ENCODE measurements around the gene NXF2B. TPM values are rescaled to one million over a fixed set of nuclear protein-coding genes. Genes with fewer than 3 reads are reported as not detected.
"Not testable (repeated sequence)": the region's sequence is repeated elsewhere in the genome, so short reads cannot be mapped to it uniquely, and the experiment has no call there.

NXF2B gene, protein sequence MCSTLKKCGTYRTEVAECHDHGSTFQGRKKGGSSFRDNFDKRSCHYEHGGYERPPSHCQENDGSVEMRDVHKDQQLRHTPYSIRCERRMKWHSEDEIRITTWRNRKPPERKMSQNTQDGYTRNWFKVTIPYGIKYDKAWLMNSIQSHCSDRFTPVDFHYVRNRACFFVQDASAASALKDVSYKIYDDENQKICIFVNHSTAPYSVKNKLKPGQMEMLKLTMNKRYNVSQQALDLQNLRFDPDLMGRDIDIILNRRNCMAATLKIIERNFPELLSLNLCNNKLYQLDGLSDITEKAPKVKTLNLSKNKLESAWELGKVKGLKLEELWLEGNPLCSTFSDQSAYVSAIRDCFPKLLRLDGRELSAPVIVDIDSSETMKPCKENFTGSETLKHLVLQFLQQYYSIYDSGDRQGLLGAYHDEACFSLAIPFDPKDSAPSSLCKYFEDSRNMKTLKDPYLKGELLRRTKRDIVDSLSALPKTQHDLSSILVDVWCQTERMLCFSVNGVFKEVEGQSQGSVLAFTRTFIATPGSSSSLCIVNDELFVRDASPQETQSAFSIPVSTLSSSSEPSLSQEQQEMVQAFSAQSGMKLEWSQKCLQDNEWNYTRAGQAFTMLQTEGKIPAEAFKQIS
- not detected in 2 replicates for total RNA-seq

DNA sequence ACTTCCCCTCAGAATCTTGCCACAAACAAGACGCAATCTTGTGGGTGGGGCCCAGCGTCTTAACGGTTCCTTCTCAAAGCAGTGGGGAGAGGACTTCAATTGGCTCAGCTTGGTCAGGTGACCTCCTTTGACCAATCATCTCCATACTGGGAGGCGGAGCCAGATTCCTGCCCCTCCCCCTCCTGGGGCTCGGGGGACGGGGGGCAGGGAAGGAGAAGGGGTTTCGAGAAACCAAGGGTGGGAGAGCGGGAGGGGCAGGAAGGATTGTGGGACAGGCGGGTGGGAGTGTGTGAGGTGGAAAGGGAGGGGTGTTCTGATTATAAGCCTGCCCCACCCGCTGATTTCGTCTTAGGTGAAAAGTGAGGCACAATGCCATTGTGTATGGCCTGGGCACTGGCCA, at the start of gene NXF2B:
NXF2B (minus strand) TSS at position 101 of the 400 bp plus-strand sequence. CDS start 59,972 bp downstream, outside the sequence.
- H3K4me3 ChIP-seq (ENCODE audit: low read depth, low read length); DNase-seq (ENCODE audit: low read depth): not testable (repeated sequence)

DNA sequence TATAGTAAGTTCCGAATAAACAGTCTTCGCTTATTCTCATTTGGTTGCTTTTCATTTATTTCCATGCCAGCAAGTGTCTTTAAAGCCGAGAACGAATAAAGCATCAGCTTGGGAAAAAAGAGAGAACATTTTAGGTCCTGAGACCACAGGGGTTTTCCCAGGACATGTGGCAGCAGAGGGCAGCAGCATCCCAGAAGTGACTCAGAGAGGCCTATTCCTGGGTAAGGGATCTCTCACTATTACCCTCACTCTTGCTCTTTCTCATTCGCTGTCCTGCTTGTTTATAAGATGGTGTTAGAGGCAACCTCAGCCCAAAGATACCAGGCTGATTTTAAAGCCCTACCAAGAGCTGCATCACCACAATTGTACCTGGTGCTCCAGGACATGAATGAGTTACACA, 39.0 kb upstream of the NXF2B start:
- H3K4me3 ChIP-seq (ENCODE audit: low read depth, low read length); DNase-seq (ENCODE audit: low read depth): not testable (repeated sequence)

DNA sequence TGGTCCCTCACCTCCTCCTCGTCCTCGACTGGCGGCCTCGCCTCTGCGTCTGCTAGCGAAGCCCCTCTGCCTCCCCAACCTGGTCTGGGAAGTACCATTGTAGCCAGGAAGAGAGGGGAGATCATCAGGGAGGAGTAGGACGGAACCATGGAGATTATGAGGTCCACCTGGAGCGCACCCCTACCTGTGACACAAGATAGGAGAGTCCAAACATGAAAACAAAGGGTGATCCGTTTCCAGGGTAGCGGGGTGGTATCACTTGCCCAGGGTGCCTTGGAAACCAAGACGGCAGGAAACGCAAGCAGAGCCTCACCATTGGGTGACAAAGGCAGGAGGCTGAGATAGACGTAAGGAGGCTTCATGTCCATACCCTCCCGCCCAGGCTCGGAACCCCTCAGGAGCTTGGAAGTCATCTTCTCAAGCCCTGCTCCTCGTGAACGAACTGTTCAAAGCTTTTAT, 32.0 kb upstream of the NXF2B start, which contains the start of gene TCP11X2:
TCP11X2 (minus strand) TSS at position 51 of the 459 bp plus-strand sequence.
- not testable (repeated sequence) for DNase-seq (ENCODE audit: low read depth); H3K4me3 ChIP-seq (ENCODE audit: low read depth, low read length)

DNA sequence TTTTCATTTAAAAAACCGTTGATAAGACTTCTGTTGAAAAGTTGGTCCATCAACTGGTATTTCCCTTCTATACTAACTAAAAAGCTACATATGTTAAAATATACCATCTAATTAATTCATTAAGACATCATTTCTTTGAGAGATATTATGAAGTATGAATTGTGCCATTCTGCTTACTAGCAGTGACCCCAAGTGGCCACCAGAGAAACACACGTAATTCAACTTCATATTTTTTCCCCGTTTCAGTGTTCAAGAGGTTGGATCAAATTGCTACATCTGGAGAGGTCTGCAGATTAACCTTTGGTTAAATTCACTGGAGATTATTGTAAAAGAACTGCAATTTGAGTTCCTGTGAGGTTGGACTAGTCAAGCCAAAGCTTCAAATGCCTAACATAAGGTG, 30.4 kb upstream of the NXF2B start:
- not testable (repeated sequence) for H3K4me3 ChIP-seq (ENCODE audit: low read depth, low read length); DNase-seq (ENCODE audit: low read depth)

DNA sequence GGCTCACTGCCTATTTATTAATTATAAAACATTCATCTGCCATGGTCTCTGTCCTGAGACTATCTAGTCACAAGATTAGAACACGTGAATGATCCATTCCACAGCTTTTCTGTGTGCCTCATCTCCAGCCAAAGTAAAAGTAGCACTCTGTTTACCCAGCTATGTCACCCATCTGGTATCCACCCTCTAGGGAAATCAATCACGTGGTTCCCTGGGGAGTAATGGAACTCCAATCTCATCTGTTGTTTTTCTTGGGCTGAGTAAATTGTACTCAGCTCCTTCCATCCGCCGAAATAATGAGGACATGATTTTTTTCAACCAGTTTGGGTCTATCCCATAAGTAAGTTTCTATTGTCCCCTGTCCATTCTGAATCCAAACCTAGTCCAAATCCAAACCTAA, 18.8 kb upstream of the NXF2B start:
- DNase-seq (ENCODE audit: low read depth); H3K4me3 ChIP-seq (ENCODE audit: low read depth, low read length): not testable (repeated sequence)

DNA sequence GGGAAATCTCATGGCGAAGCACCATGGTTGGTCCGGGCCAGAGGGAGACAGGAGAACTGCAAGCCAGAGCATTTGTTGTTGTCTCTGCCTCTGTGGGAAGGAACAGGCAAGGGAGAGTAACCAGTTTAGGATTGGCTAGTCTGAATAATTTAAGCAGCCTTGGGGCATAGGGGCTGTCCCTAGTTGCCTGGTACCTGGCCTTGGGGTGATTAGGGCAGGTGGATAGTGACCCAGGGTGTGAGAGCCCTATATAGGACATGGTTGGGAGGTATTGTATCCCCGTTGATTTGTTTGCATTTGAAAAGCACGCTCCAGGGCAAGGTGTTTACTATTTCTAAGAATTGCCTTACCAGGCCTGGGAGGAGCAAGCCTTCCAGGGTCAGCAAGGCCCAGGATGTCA, 25.3 kb downstream of the NXF2B start:
- DNase-seq (ENCODE audit: low read depth), result not testable (repeated sequence)

DNA sequence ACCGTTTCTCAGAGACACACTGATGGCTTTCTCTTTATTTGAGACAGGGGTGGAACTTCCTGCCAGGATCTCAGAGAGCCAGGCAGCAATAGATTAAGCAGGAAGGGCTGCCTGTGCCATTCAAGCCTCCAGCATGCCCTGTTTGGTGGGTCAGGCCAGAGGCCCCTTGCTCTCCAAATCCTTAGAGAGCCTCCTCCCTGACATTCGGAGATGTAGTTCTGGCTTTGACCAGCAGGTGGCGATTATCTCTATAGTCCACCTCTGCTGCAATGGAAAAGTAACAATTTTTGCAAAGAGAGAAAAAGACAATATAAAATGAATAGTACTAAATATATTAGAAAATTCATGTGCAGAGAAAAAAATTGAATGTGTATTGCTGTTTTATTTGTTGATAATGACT, 93.9 kb downstream of the NXF2B start:
- peak; percentile 39 for DNase-seq (ENCODE audit: low read depth)
- TF ChIP-seq, protein P1, sequence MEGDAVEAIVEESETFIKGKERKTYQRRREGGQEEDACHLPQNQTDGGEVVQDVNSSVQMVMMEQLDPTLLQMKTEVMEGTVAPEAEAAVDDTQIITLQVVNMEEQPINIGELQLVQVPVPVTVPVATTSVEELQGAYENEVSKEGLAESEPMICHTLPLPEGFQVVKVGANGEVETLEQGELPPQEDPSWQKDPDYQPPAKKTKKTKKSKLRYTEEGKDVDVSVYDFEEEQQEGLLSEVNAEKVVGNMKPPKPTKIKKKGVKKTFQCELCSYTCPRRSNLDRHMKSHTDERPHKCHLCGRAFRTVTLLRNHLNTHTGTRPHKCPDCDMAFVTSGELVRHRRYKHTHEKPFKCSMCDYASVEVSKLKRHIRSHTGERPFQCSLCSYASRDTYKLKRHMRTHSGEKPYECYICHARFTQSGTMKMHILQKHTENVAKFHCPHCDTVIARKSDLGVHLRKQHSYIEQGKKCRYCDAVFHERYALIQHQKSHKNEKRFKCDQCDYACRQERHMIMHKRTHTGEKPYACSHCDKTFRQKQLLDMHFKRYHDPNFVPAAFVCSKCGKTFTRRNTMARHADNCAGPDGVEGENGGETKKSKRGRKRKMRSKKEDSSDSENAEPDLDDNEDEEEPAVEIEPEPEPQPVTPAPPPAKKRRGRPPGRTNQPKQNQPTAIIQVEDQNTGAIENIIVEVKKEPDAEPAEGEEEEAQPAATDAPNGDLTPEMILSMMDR (IDR thresholded peaks at IDR 0.05; ENCODE audit: insufficient read depth, low read depth, low read length), result peak; percentile 73

More for the DNA sequence above, 25.3 kb downstream of the NXF2B start:
- not testable (repeated sequence) for H3K4me3 ChIP-seq (ENCODE audit: low read depth, low read length)

DNA sequence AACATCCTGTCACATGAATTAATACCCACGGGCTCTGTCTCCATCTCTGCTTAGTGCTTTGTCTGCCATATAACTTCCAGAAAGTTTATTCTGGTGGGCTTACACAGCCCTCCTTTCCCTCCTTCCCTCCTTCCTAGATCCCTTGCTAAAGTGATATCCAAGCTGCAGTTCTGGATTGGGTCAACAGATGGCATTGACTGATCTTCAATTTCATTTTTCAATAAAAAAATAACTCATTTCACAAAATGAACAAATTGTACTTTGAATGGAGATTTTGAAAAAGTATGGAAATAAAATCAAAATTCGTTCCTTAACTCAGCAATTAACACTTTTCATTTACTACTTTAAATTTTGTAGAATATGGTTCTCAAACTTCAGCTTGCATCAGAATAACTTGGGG, 97.9 kb downstream of the NXF2B start:
- no peak for DNase-seq (ENCODE audit: low read depth)

More for the DNA sequence above, 93.9 kb downstream of the NXF2B start:
- H3K4me3 ChIP-seq (ENCODE audit: low read depth, low read length), result no peak overlapping the region

DNA sequence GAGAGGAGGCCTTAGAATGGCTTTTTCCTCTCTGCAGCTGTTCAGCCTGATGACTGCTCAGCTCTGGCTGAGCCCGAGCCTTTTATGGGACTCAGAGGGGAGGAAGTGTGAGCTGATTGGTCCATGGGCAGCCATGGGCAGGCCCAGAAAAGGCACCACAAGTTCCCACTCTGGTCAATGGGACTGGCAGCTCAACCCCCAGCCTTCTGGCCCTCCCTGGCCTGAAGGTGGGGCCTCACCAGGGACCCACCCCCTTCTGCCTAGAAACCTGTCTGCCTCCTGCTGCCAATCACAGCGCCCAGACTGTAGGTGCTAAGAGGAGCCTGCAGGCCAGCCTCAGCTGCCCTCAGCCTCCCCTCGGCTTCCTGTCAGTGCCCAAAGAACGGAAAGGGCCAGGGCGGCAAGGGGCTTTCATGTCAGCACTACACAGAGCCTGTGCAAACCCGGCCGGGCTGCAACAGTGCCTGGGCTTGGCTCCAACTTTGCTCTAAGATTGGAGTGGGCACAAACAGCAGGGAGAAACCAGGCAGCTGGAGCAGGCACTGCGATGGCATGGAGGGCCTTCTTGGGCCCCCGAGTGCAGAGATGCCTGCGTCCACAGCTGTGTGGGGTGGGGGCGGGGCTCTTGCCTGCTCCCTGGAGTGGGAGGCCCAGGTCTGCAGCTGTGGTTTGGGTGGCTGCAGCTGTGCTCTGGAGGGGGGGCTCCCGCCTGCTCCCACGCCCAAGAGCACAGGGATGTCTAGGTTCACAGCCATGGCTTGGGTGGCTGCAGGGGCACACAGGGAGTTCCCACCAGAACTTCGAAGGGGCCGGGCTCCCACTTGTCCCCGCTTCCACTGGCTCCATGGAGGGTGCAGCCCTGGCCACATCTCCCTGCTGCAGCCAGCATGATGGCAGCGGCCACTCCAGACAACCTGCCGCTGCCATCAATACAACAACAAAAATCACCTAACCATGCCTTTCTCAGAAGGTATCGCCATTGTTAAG, 100.2 kb downstream of the NXF2B start:
- H3K4me3 ChIP-seq (ENCODE audit: low read depth, low read length), result no peak overlapping the region
- DNase-seq (ENCODE audit: low read depth), result no peak
- TF ChIP-seq, protein P1 (IDR thresholded peaks at IDR 0.05; ENCODE audit: insufficient read depth, low read depth, low read length), result no peak

More for the DNA sequence above, 97.9 kb downstream of the NXF2B start:
- TF ChIP-seq, protein P1 (IDR thresholded peaks at IDR 0.05; ENCODE audit: insufficient read depth, low read depth, low read length), result peak; percentile 23
- no peak overlapping the region for H3K4me3 ChIP-seq (ENCODE audit: low read depth, low read length)
